A549 (cell line): Measurements from ENCODE around the gene TPCN2. TPM values are rescaled to one million over a fixed set of nuclear protein-coding genes. Genes with fewer than 3 reads are reported as not detected.

Experiments used
- ATAC-seq, 2 experiments: fragments of 200-7000 bp in 1 of 2; fragments of >200 bp in 1 of 2; cut with Nextera tagmentation in 1 of 2; cut with Tn5 transposase in 1 of 2; 3 replicates each; pipeline versions ENCODE4 v1.8.0 to v1.9.1; 2018 to 2020; ENCODE audit warnings: mild to moderate bottlenecking in 1 of 2, moderate library complexity in 1 of 2
- CTCF ChIA-PET: fragments of 300-600 bp; sonication (Branson Sonifier 250); formaldehyde crosslinking; extraction: SDS; loops from one replicate; lab custom pipeline; 2021; ENCODE audit warnings: antibody characterized with exemption, inconsistent platforms; lab: Yijun Ruan, JAX
- POLR2A ChIA-PET: fragments of 350-600 bp; formaldehyde crosslinking; extraction: SDS; loops from one replicate; lab custom pipeline; 2021; ENCODE audit warnings: antibody characterized with exemption, inconsistent platforms; lab: Yijun Ruan, JAX
- DNase-seq, 2 experiments: peaks; one replicate each; pipeline versions ENCODE4 v3.0.0 to v3.0.0-alpha.2; 2011 to 2016; ENCODE audit warnings: low read depth in 1 of 2, low spot score in 1 of 2
- FAIRE-seq: peaks from 2 replicates; lab custom pipeline; 2011; peaks lifted over from hg19 to GRCh38; lab: Jason Lieb, UNC
- H3K27ac ChIP-seq, 2 experiments: fragments of >200 bp; sonication (Bioruptor Twin); formaldehyde crosslinking; 3 replicates each; pipeline ENCODE4 v1.5.1; 2016 to 2017
- H3K4me1 ChIP-seq: fragments of >200 bp; sonication (Bioruptor Twin); formaldehyde crosslinking; 3 replicates; pipeline ENCODE4 v1.6.1; 2016
- H3K4me2 ChIP-seq: fragments of >200 bp; sonication (Bioruptor Twin); formaldehyde crosslinking; 3 replicates; pipeline ENCODE4 v1.6.1; 2016
- H3K4me3 ChIP-seq: fragments of >200 bp; sonication (Bioruptor Twin); formaldehyde crosslinking; 3 replicates; pipeline ENCODE4 v1.5.1; 2016
- H3K9me3 ChIP-seq: fragments of >200 bp; sonication (Bioruptor Twin); formaldehyde crosslinking; 3 replicates; pipeline ENCODE4 v1.6.1; 2016
- BCL3 ChIP-seq: fragments of >200 bp; sonication (Bioruptor Twin); formaldehyde crosslinking; IDR thresholded peaks from 3 replicates; pipeline ENCODE4 v1.6.1; 2016
- CBX2 ChIP-seq: fragments of 200-600 bp; sonication (generic); IDR thresholded peaks from 2 replicates; pipeline ENCODE4 v1.6.1; 2016; ENCODE audit warnings: low read depth, mild to moderate bottlenecking, borderline replicate concordance
- CBX8 ChIP-seq: fragments of 200-600 bp; sonication (generic); IDR thresholded peaks from 2 replicates; pipeline ENCODE4 v1.6.1; 2016
- CHD4 ChIP-seq: fragments of 200-600 bp; sonication (generic); IDR thresholded peaks from 2 replicates; pipeline ENCODE4 v1.6.1; 2016; ENCODE audit warnings: antibody characterized with exemption, mild to moderate bottlenecking, borderline replicate concordance
- E2F6 ChIP-seq: IDR thresholded peaks from 2 replicates; pipeline ENCODE4 v1.6.1; 2012; ENCODE audit warnings: low read depth, borderline replicate concordance
- EHF ChIP-seq: fragments of 250-450 bp; sonication (Bioruptor Pico); IDR thresholded peaks from 2 replicates; pipeline ENCODE4 v1.5.0; 2020; ENCODE audit warnings: mild to moderate bottlenecking
- ESRRA ChIP-seq: fragments of 150-350 bp; IDR thresholded peaks from 2 replicates; pipeline ENCODE4 v1.6.1; 2014; ENCODE audit warnings: mild to moderate bottlenecking, low read length, borderline replicate concordance
- FOSL2 ChIP-seq, 2 experiments: fragments of 450-650 bp in 1 of 2; fragments of >200 bp in 1 of 2; sonication (Bioruptor Twin) in 1 of 2; formaldehyde crosslinking; IDR thresholded peaks; 2 replicates each; pipeline versions ENCODE4 v1.5.0 to v1.6.1; 2016 to 2020; ENCODE audit warnings: mild to moderate bottlenecking in 1 of 2, moderate library complexity in 1 of 2
- HDAC2 ChIP-seq: fragments of 200-600 bp; sonication (generic); IDR thresholded peaks from 2 replicates; pipeline ENCODE4 v1.6.1; 2016
- HES2 ChIP-seq: fragments of >200 bp; sonication (Bioruptor Twin); formaldehyde crosslinking; IDR thresholded peaks from 2 replicates; pipeline ENCODE4 v1.6.1; 2016
- HOXA7 ChIP-seq: fragments of 250-450 bp; sonication (Bioruptor Pico); IDR thresholded peaks from 2 replicates; pipeline ENCODE4 v1.5.0; 2020; ENCODE audit warnings: mild to moderate bottlenecking, moderate library complexity
- MAZ ChIP-seq: fragments of 150-350 bp; IDR thresholded peaks from 2 replicates; pipeline ENCODE4 v1.6.1; 2014; ENCODE audit warnings: antibody characterized with exemption, low read depth, low read length, borderline replicate concordance
- NPAS2 ChIP-seq: fragments of 250-450 bp; sonication (Bioruptor Pico); IDR thresholded peaks from 2 replicates; pipeline ENCODE4 v1.8.0; 2022; ENCODE audit warnings: mild to moderate bottlenecking, moderate library complexity, borderline replicate concordance
- PHF8 ChIP-seq: fragments of 200-600 bp; sonication (generic); IDR thresholded peaks from 2 replicates; pipeline ENCODE4 v1.6.1; 2016; ENCODE audit warnings: low read depth, mild to moderate bottlenecking, antibody characterized with exemption, moderate library complexity, borderline replicate concordance
- REST ChIP-seq: fragments of 200-600 bp; sonication (generic); IDR thresholded peaks from 2 replicates; pipeline ENCODE4 v1.6.1; 2016; ENCODE audit warnings: antibody characterized with exemption, mild to moderate bottlenecking, moderate library complexity
- RFX5 ChIP-seq: fragments of 450-650 bp; IDR thresholded peaks from 2 replicates; pipeline ENCODE4 v1.7.1; 2014; ENCODE audit warnings: antibody characterized with exemption, mild to moderate bottlenecking, moderate library complexity
- SMC3 ChIP-seq: fragments of >200 bp; sonication (Bioruptor Twin); formaldehyde crosslinking; IDR thresholded peaks from 3 replicates; pipeline ENCODE4 v1.6.1; 2018; ENCODE audit warnings: inconsistent platforms
- TFCP2L1 ChIP-seq: fragments of 250-450 bp; sonication (Bioruptor Pico); IDR thresholded peaks from 2 replicates; pipeline ENCODE4 v1.5.0; 2021; ENCODE audit warnings: mild to moderate bottlenecking
- TP53 ChIP-seq: fragments of 250-450 bp; sonication (Bioruptor Pico); IDR thresholded peaks from 2 replicates; pipeline ENCODE4 v1.5.0; 2021; ENCODE audit warnings: mild to moderate bottlenecking, moderate library complexity
- USF2 ChIP-seq: fragments of 450-650 bp; IDR thresholded peaks from 2 replicates; pipeline ENCODE4 v1.6.1; 2014; ENCODE audit warnings: antibody characterized with exemption
- ZC3H11A ChIP-seq: fragments of 450-650 bp; IDR thresholded peaks from 2 replicates; pipeline ENCODE4 v1.6.1; 2014; ENCODE audit warnings: antibody characterized with exemption, mild to moderate bottlenecking
- ZNF302 ChIP-seq: fragments of 250-450 bp; sonication (Bioruptor Pico); IDR thresholded peaks from 2 replicates; pipeline ENCODE4 v1.9.0; 2021; ENCODE audit warnings: inconsistent platforms, mild to moderate bottlenecking, moderate library complexity
- WGBS: methylation state at CpG from one replicate; pipeline ENCODE4 v1.1.6; 2017; ENCODE audit errors: missing lambda C conversion rate; 5-methylcytosine and 5-hydroxymethylcytosine counted together
- polyA plus RNA-seq, 4 experiments: library from polyadenylated mRNA; depleted of rRNA in 3 of 4; stranded (reverse); fragments of >200 nt; fragmentation: RNase III in 1 of 4; extraction: RNeasy Plus Mini Kit Qiagen cat#74134 plus additional on column Dnase treatment in 1 of 4; gene quantifications; 2 replicates in 3 of 4; 3 replicates in 1 of 4; pipeline ENCODE4 v1.2.3, GENCODE V29; 2011 to 2017

The TPCN2 gene
- polyA plus RNA-seq, 2 of the 4 experiments (the other 2 are of a cell fraction): 8.1 to 8.8 TPM

- 83% methylated on average over 18 of the region's 18 CpGs for WGBS
- CTCF ChIA-PET: interaction anchor here (0.6 to 1.4 kb wide), 4 partner anchors 10 to 584 kb away, joined by 3 to 4 read pairs (median 3); no protein-coding TSS in a partner anchor
- TF ChIP-seq ZC3H11A (no peak), MAZ (no peak), ESRRA (no peak), RFX5 (no peak), EHF (CRISPR knock-in tag) (no peak), SMC3 (no peak), CBX8 (no peak), TFCP2L1 (no peak), REST (no peak), USF2 (no peak), HDAC2 (no peak), FOSL2 (IDR thresholded peaks at IDR 0.05) (no peak), FOSL2 (CRISPR knock-in tag; IDR thresholded peaks at IDR 0.05) (no peak), ZNF302 (CRISPR knock-in tag) (no peak), TP53 (CRISPR knock-in tag) (no peak), HOXA7 (no peak), BCL3 (no peak), NPAS2 (CRISPR knock-in tag) (no peak), HES2 (no peak)
Measured at GRCh38 chr11:69037074-69037473, 11.7 kb upstream of the TPCN2 start.

GRCh38 chr11:69037544-69037943 is 11.2 kb upstream of the TPCN2 start:
- ChIA-PET CTCF (interaction anchor here (0.6 to 0.9 kb wide), 3 partner anchors 9 to 80 kb away, joined by 3 read pairs; no protein-coding TSS in a partner anchor), POLR2A (no interaction called here)
- no peak for FAIRE-seq
- H3K27ac ChIP-seq: no peak overlapping the region
- no peak overlapping the region for H3K4me3 ChIP-seq
- H3K9me3 ChIP-seq: no peaks in the 10 kb centered on the region
- DNase-seq: no peak
- TF ChIP-seq CBX2 (no peak), CHD4 (no peak), PHF8 (no peak), RFX5 (no peak), E2F6 (no peak)
- TF ChIP-seq, all 56 proteins: peak for 0
- 61% methylated on average over 8 of the region's 8 CpGs for WGBS
- Histone ChIP-seq H3K4me2 (no peak overlapping the region), H3K4me1 (no peaks in the 10 kb centered on the region)
- no peak for ATAC-seq

More at GRCh38 chr11:69037074-69037473, 11.7 kb upstream of the TPCN2 start:
- ATAC-seq (no peak), DNase-seq (no peak), FAIRE-seq (no peak)
- Histone ChIP-seq H3K27ac (no peak overlapping the region), H3K4me3 (no peak overlapping the region), H3K4me1 (no peaks in the 10 kb centered on the region), H3K4me2 (no peak overlapping the region), H3K9me3 (no peaks in the 10 kb centered on the region)
- POLR2A ChIA-PET: no interaction called here
